Loucy (cell line): ENCODE measurements around the gene SYNM.

ENCODE experiments used
- EZH2phosphoT487 ChIP-seq: fragments of 200-600 bp; IDR thresholded peaks from 2 replicates; pipeline ENCODE4 v1.6.1; 2018; ENCODE audit warnings: antibody characterized with exemption, mild to moderate bottlenecking, moderate library complexity, borderline replicate concordance
- TF ChIP-seq, protein P1 (sequence below): fragments of 200-600 bp; sonication (generic); conservative IDR thresholded peaks from 2 replicates; pipeline ENCODE4 v1.5.1; 2014; ENCODE audit warnings: mild to moderate bottlenecking, antibody characterized with exemption, low read length

DNA sequence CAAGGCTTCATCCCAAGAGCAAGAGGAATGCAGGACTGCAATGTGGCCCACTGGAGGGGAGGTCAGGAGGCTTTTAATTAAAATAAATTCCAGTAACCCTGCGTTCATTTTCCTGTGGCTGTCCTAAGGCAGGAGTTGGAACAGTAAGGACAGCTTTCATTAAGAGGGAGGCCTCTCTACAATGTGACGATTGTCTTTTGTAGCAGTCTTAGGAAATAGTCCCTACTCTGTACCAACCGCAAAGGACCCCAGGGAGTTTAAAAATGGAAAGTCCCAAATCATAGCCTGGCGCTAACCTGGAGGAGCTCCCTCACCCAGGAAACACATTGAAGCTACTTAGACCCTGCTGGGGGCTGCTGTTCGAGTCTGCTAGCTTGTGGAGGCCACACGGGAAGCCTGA lies 62.8 kb downstream of the SYNM start:
- TF ChIP-seq, protein P1, sequence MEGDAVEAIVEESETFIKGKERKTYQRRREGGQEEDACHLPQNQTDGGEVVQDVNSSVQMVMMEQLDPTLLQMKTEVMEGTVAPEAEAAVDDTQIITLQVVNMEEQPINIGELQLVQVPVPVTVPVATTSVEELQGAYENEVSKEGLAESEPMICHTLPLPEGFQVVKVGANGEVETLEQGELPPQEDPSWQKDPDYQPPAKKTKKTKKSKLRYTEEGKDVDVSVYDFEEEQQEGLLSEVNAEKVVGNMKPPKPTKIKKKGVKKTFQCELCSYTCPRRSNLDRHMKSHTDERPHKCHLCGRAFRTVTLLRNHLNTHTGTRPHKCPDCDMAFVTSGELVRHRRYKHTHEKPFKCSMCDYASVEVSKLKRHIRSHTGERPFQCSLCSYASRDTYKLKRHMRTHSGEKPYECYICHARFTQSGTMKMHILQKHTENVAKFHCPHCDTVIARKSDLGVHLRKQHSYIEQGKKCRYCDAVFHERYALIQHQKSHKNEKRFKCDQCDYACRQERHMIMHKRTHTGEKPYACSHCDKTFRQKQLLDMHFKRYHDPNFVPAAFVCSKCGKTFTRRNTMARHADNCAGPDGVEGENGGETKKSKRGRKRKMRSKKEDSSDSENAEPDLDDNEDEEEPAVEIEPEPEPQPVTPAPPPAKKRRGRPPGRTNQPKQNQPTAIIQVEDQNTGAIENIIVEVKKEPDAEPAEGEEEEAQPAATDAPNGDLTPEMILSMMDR: no peak
- TF ChIP-seq EZH2phosphoT487: no peak
